ENCODE measurements around the gene FAM170B. TPM values are rescaled to one million over a fixed set of nuclear protein-coding genes. Genes with fewer than 3 reads are reported as not detected.

Gene FAM170B
- total and polyA plus RNA-seq, 3 experiments from 2014 or later: not detected

GRCh38 chr10:49161411-49161997 is 27.7 kb upstream of the FAM170B start:
- CTCF ChIA-PET: interaction anchor here (0.7 kb wide), 1 partner anchor 10 kb away, joined by 3 read pairs; no protein-coding TSS in a partner anchor
- H3K27ac ChIP-seq (ENCODE audit: low read depth, low read length): peak overlapping the region; percentile 34
- no peak for DNase-seq
- H3K9me3 ChIP-seq (ENCODE audit: low read length): no peaks in the 10 kb centered on the region
- H3K4me3 ChIP-seq (ENCODE audit: low read length): no peak overlapping the region
- no peaks in the 10 kb centered on the region for H3K27me3 ChIP-seq (ENCODE audit: insufficient read depth, low read length, poor library complexity, severe bottlenecking)
- peaks cover 0 to 6% (median 0%) of the 10 kb centered on the region in 5 donors for H3K9me3 Mint-ChIP-seq
- POLR2A ChIA-PET: no interaction called here
- no peak overlapping the region for H3K4me3 Mint-ChIP-seq
- H3K4me1 ChIP-seq (ENCODE audit: insufficient read depth, low read length): peaks cover 5% of the 10 kb centered on the region
- H3K27me3 Mint-ChIP-seq: peaks cover 0 to 4% of the 10 kb centered on the region in 2 donors
- no peaks in the 10 kb centered on the region for H3K36me3 ChIP-seq (ENCODE audit: insufficient read depth, low read length)
- peaks cover 0 to 2% (median 1%) of the 10 kb centered on the region in 3 donors for H3K36me3 Mint-ChIP-seq
- H3K4me1 Mint-ChIP-seq: peaks cover 12 to 20% (median 18%) of the 10 kb centered on the region in 3 donors
- peak overlapping the region in 1 of 8 donors; percentile 6 for H3K27ac Mint-ChIP-seq

DNA sequence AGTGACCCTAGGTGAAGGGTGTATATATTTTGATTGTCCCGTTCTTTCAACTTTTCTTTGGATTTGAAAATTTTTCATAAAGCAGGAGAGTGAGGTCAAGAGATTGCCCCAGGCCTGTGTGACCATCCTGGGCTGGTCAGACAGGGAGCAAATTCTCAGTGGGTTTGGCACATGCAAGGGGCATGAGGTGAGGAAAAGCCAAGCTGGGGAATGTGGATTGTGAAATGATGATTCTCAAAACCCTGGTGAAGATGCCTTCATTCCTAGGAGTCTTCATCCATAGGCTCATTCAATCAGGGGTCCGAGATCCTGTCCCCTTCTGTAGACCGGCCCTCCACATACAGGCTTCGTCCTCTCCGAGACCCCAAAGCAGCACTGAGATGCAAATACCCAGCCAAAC is 27.0 kb upstream of the FAM170B start:
- no peak overlapping the region for H3K27ac Mint-ChIP-seq
- H3K4me3 Mint-ChIP-seq: no peak overlapping the region
- no peak overlapping the region for H3K27ac ChIP-seq (ENCODE audit: low read depth, low read length)
- no peak overlapping the region for H3K4me3 ChIP-seq (ENCODE audit: low read length)
- peaks cover 13 to 21% (median 19%) of the 10 kb centered on the region in 3 donors for H3K4me1 Mint-ChIP-seq
- H3K9me3 ChIP-seq (ENCODE audit: low read length): no peaks in the 10 kb centered on the region
- H3K9me3 Mint-ChIP-seq: peaks cover 0 to 4% (median 0%) of the 10 kb centered on the region in 5 donors
- H3K27me3 ChIP-seq (ENCODE audit: insufficient read depth, low read length, poor library complexity, severe bottlenecking): no peaks in the 10 kb centered on the region
- no peaks in the 10 kb centered on the region for H3K36me3 Mint-ChIP-seq
- H3K27me3 Mint-ChIP-seq: peaks cover 0 to 4% of the 10 kb centered on the region in 2 donors
- POLR2A ChIA-PET: no interaction called here
- H3K4me1 ChIP-seq (ENCODE audit: insufficient read depth, low read length): no peaks in the 10 kb centered on the region
- DNase-seq: no peak
- no peaks in the 10 kb centered on the region for H3K36me3 ChIP-seq (ENCODE audit: insufficient read depth, low read length)
- CTCF ChIA-PET: no interaction called here

DNA sequence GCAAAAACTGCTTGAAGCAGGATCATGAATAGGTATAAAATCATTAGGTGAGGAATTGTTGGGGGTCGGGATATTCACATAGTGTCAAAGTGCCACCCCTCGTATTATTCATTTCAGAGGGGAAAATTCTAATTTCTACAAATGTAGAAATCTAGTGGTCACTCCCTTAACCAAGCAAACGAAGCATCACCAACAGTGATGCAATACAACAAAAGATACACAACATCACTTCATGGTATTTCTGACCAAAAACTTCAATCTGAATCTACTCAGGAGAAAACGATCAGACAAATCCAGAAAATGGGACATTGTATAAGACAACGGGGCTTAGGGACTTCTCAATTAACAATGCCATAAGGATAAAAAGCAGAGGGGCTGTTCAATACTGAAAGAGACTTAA is 26.3 kb upstream of the FAM170B start:
- H3K27ac Mint-ChIP-seq: no peak overlapping the region
- ChIA-PET CTCF (interaction anchor here (1.2 kb wide), 1 partner anchor 13 kb away, joined by 3 read pairs; no protein-coding TSS in a partner anchor), POLR2A (no interaction called here)
- Histone ChIP-seq H3K9me3 (ENCODE audit: low read length) (no peaks in the 10 kb centered on the region), H3K27me3 (ENCODE audit: insufficient read depth, low read length, poor library complexity, severe bottlenecking) (no peaks in the 10 kb centered on the region), H3K27ac (ENCODE audit: low read depth, low read length) (no peak overlapping the region), H3K4me3 (ENCODE audit: low read length) (no peak overlapping the region), H3K4me1 (ENCODE audit: insufficient read depth, low read length) (no peaks in the 10 kb centered on the region), H3K36me3 (ENCODE audit: insufficient read depth, low read length) (no peaks in the 10 kb centered on the region)
- DNase-seq: no peak
- peaks cover 0 to 4% of the 10 kb centered on the region in 2 donors for H3K27me3 Mint-ChIP-seq
- peaks cover 0 to 3% (median 0%) of the 10 kb centered on the region in 5 donors for H3K9me3 Mint-ChIP-seq
- H3K4me1 Mint-ChIP-seq: peaks cover 13 to 21% (median 19%) of the 10 kb centered on the region in 3 donors
- H3K4me3 Mint-ChIP-seq: no peak overlapping the region
- H3K36me3 Mint-ChIP-seq: no peaks in the 10 kb centered on the region

DNA sequence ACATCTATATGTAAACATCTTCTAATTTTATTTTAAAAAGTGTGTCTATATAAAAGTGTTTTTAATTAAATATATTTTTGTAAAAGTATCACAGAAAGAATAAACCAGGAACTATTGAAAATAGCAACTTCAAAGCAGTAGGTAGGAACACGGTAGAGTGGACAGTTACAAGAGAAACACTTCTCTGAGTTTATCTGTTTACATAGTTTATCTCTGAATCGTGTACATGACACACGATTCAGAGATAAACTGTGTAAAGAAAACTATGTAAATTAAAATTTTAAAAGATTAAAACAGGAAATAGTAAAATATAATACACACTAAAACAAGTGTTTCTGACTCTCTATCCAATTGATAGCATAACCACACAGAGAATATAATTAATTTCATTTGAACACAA is 25.1 kb upstream of the FAM170B start:
- Histone ChIP-seq H3K4me3 (ENCODE audit: low read length) (no peak overlapping the region), H3K9me3 (ENCODE audit: low read length) (no peaks in the 10 kb centered on the region), H3K4me1 (ENCODE audit: insufficient read depth, low read length) (no peaks in the 10 kb centered on the region), H3K27me3 (ENCODE audit: insufficient read depth, low read length, poor library complexity, severe bottlenecking) (no peaks in the 10 kb centered on the region), H3K36me3 (ENCODE audit: insufficient read depth, low read length) (no peaks in the 10 kb centered on the region), H3K27ac (ENCODE audit: low read depth, low read length) (no peak overlapping the region)
- ChIA-PET CTCF (interaction anchor here (1.2 kb wide), 1 partner anchor 14 kb away, joined by 3 read pairs; no protein-coding TSS in a partner anchor), POLR2A (no interaction called here)
- Mint-ChIP-seq H3K36me3 (no peaks in the 10 kb centered on the region), H3K27ac (no peak overlapping the region), H3K9me3 (no peaks in the 10 kb centered on the region), H3K27me3 (peaks cover 0 to 10% of the 10 kb centered on the region in 2 donors), H3K4me1 (peaks cover 6 to 13% (median 11%) of the 10 kb centered on the region in 3 donors), H3K4me3 (no peak overlapping the region)
- no peak for DNase-seq

DNA sequence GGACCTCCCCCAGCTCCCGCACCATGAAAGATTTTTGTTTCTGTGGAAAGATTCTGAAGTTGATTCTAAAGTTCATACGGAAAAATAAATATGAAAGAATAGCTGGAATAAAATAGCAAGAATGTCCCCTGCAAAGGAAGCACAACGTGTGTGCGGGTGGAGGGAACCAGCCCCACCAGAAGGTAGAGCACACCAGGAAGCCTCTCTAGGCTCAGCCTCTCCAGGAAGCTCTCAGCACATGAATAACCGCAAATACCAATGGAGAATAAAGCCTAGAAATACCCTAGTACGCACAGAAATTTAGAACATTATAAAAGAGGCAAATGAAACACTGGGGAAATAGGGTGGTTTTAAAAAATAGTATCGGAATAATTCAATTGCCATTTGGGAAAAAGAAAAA is 24.6 kb upstream of the FAM170B start:
- Histone ChIP-seq H3K4me1 (ENCODE audit: insufficient read depth, low read length) (no peaks in the 10 kb centered on the region), H3K4me3 (ENCODE audit: low read length) (no peak overlapping the region), H3K27ac (ENCODE audit: low read depth, low read length) (no peak overlapping the region), H3K36me3 (ENCODE audit: insufficient read depth, low read length) (no peaks in the 10 kb centered on the region), H3K27me3 (ENCODE audit: insufficient read depth, low read length, poor library complexity, severe bottlenecking) (no peaks in the 10 kb centered on the region), H3K9me3 (ENCODE audit: low read length) (no peaks in the 10 kb centered on the region)
- no peak for DNase-seq
- no peak overlapping the region for H3K27ac Mint-ChIP-seq
- peaks cover 6 to 13% (median 11%) of the 10 kb centered on the region in 3 donors for H3K4me1 Mint-ChIP-seq
- H3K27me3 Mint-ChIP-seq: peaks cover 0 to 12% of the 10 kb centered on the region in 2 donors
- no peaks in the 10 kb centered on the region for H3K9me3 Mint-ChIP-seq
- ChIA-PET CTCF (no interaction called here), POLR2A (no interaction called here)
- no peaks in the 10 kb centered on the region for H3K36me3 Mint-ChIP-seq
- H3K4me3 Mint-ChIP-seq: peak overlapping the region in 1 of 7 donors; percentile 36

DNA sequence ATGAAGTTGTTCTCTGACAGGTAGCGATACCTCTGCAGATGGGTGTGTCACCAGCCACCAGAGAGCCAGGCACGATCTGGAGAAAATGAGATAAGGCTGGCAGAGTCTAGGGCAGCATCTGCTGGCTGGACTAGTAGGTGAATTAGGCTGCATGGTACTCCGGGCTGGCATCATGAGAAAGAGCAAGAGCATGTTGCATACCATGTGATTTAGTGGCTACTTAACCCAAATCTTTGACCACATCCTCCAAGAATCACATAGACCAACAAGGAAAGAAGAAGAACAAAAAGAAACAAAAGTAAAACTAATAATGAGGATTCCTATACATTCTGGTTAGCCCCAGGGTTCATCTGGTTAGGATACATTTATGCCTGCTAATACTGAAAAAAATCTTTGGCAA is 23.4 kb upstream of the FAM170B start:
- CTCF ChIA-PET: no interaction called here
- Histone ChIP-seq H3K36me3 (ENCODE audit: insufficient read depth, low read length) (no peaks in the 10 kb centered on the region), H3K27me3 (ENCODE audit: insufficient read depth, low read length, poor library complexity, severe bottlenecking) (no peaks in the 10 kb centered on the region), H3K27ac (ENCODE audit: low read depth, low read length) (no peak overlapping the region), H3K4me1 (ENCODE audit: insufficient read depth, low read length) (no peaks in the 10 kb centered on the region), H3K4me3 (ENCODE audit: low read length) (no peak overlapping the region), H3K9me3 (ENCODE audit: low read length) (no peaks in the 10 kb centered on the region)
- Mint-ChIP-seq H3K36me3 (no peaks in the 10 kb centered on the region), H3K27me3 (peaks cover 0 to 18% of the 10 kb centered on the region in 2 donors), H3K4me1 (peaks cover 6 to 13% (median 11%) of the 10 kb centered on the region in 3 donors), H3K9me3 (no peaks in the 10 kb centered on the region), H3K4me3 (peak overlapping the region in 2 of 7 donors; percentile 12 to 51), H3K27ac (peak overlapping the region in 2 of 8 donors; percentile 18 to 42)
- POLR2A ChIA-PET: no interaction called here
- no peak for DNase-seq

DNA sequence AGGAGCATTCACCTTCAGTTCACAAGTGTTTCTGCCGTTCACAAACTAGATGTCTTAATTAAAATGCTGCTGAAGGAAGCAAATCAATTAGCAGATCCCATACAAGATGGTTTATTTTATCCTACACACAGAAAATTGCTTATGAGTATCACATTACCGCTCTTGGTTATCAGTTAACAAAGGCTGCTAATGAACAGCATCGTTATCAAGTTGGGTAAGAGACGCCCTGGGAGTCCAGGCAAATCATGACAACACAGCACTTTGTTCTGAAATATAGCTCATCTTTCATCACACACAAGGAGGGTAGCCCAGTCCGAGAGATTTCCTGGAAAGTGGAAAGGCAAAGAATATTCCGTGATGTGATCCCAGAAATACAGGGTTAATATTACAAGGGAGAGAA is 20.8 kb upstream of the FAM170B start:
- H3K4me3 Mint-ChIP-seq: no peak overlapping the region
- peaks cover 6 to 13% (median 11%) of the 10 kb centered on the region in 3 donors for H3K4me1 Mint-ChIP-seq
- H3K36me3 Mint-ChIP-seq: no peaks in the 10 kb centered on the region
- H3K36me3 ChIP-seq (ENCODE audit: insufficient read depth, low read length): no peaks in the 10 kb centered on the region
- no peaks in the 10 kb centered on the region for H3K9me3 Mint-ChIP-seq
- POLR2A ChIA-PET: no interaction called here
- H3K27me3 Mint-ChIP-seq: peaks cover 4 to 18% of the 10 kb centered on the region in 2 donors
- DNase-seq: no peak
- H3K27me3 ChIP-seq (ENCODE audit: insufficient read depth, low read length, poor library complexity, severe bottlenecking): no peaks in the 10 kb centered on the region
- H3K9me3 ChIP-seq (ENCODE audit: low read length): no peaks in the 10 kb centered on the region
- CTCF ChIA-PET: no interaction called here
- H3K27ac Mint-ChIP-seq: no peak overlapping the region
- no peak overlapping the region for H3K27ac ChIP-seq (ENCODE audit: low read depth, low read length)
- H3K4me3 ChIP-seq (ENCODE audit: low read length): no peak overlapping the region
- no peaks in the 10 kb centered on the region for H3K4me1 ChIP-seq (ENCODE audit: insufficient read depth, low read length)

DNA sequence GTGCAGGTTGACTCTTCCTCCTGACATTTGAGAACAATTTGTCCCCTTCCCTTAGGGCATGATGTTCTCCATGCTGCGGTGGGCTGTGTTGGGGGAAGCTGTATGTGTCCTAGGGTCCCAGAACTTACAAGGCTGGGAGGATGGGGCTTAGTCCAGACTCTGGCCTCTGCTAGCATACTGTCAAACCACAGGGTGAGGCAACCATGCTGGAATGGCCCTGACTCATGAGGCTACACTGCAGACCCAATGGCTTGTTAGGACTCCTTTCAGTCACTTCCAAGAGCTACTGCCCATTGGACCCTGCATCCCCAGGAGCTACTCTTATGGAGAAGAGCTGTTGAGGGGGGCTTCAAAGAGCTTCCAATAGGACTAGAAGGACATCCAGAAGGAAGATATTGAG is 20.1 kb upstream of the FAM170B start:
- peaks cover 6 to 13% (median 11%) of the 10 kb centered on the region in 3 donors for H3K4me1 Mint-ChIP-seq
- H3K27me3 Mint-ChIP-seq: peaks cover 4 to 18% of the 10 kb centered on the region in 2 donors
- Histone ChIP-seq H3K9me3 (ENCODE audit: low read length) (no peaks in the 10 kb centered on the region), H3K4me3 (ENCODE audit: low read length) (no peak overlapping the region), H3K27ac (ENCODE audit: low read depth, low read length) (no peak overlapping the region), H3K36me3 (ENCODE audit: insufficient read depth, low read length) (no peaks in the 10 kb centered on the region), H3K27me3 (ENCODE audit: insufficient read depth, low read length, poor library complexity, severe bottlenecking) (no peaks in the 10 kb centered on the region), H3K4me1 (ENCODE audit: insufficient read depth, low read length) (no peaks in the 10 kb centered on the region)
- CTCF ChIA-PET: no interaction called here
- DNase-seq: no peak
- H3K9me3 Mint-ChIP-seq: no peaks in the 10 kb centered on the region
- H3K4me3 Mint-ChIP-seq: no peak overlapping the region
- peak overlapping the region in 1 of 8 donors; percentile 34 for H3K27ac Mint-ChIP-seq
- H3K36me3 Mint-ChIP-seq: no peaks in the 10 kb centered on the region
- POLR2A ChIA-PET: no interaction called here
